Activated CD4-positive, CD25-positive, alpha-beta regulatory T cell treated with anti-CD3 and anti-CD28 coated beads, Interleukin-2, amount 50 U/mL, for 24 hours (primary cell): ENCODE data around the gene ACTR1A.
"Not testable (repeated sequence)": the region's sequence is repeated elsewhere in the genome, so short reads cannot be mapped to it uniquely, and the experiment has no call there.

Experiments used
- ATAC-seq, 2 donors: fragments of 150-1000 bp; cut with Tn5 transposase; one replicate each; pipeline ENCODE4 v1.10.0; 2021; ENCODE audit warnings: mild to moderate bottlenecking in 1 of 2, moderate library complexity in 1 of 2

ACTR1A gene

GRCh38 chr10:102502337-102503151 is at the start of gene ACTR1A:
ACTR1A (minus strand) TSS chr10:102502712; CDS start chr10:102502647, 65 bp downstream.
- peak; percentile 54 to 55 for ATAC-seq

GRCh38 chr10:102550636-102551210 is 48.2 kb upstream of the ACTR1A start:
- no peak for ATAC-seq

- ATAC-seq, result no peak
These were observed 47.0 kb upstream of the ACTR1A start for GRCh38 chr10:102549549-102549948.

- ATAC-seq, result no peak
These were observed 44.3 kb upstream of the ACTR1A start for GRCh38 chr10:102546606-102547320.

- no peak for ATAC-seq
These were observed 43.5 kb upstream of the ACTR1A start for GRCh38 chr10:102545997-102546396.

GRCh38 chr10:102545265-102545871 is 42.9 kb upstream of the ACTR1A start:
- ATAC-seq, result no peak

- peak; percentile 21 to 48 for ATAC-seq
These were observed 40.4 kb upstream of the ACTR1A start for GRCh38 chr10:102542800-102543418.

GRCh38 chr10:102540023-102540422 is 37.5 kb upstream of the ACTR1A start:
- peak in 1 of 2 donors; percentile 73 for ATAC-seq

- no peak for ATAC-seq
These were observed 36.3 kb upstream of the ACTR1A start for GRCh38 chr10:102538811-102539210.

- no peak for ATAC-seq
These were observed 35.4 kb upstream of the ACTR1A start for GRCh38 chr10:102537948-102538347.

GRCh38 chr10:102537367-102537766 is 34.9 kb upstream of the ACTR1A start:
- ATAC-seq, result no peak

GRCh38 chr10:102535481-102536147 is 33.1 kb upstream of the ACTR1A start:
- no peak for ATAC-seq

- ATAC-seq, result not testable (repeated sequence)
These were observed 32.5 kb upstream of the ACTR1A start for GRCh38 chr10:102534966-102535365.

GRCh38 chr10:102534333-102534732 is 31.8 kb upstream of the ACTR1A start:
- ATAC-seq, result no peak

GRCh38 chr10:102527546-102527945 is 25.0 kb upstream of the ACTR1A start:
- no peak for ATAC-seq

- no peak for ATAC-seq
These were observed 22.2 kb upstream of the ACTR1A start for GRCh38 chr10:102524746-102525145.

- no peak for ATAC-seq
These were observed 20.9 kb upstream of the ACTR1A start for GRCh38 chr10:102523250-102524029.

- ATAC-seq, result no peak
These were observed 20.4 kb upstream of the ACTR1A start for GRCh38 chr10:102522874-102523249.

GRCh38 chr10:102519246-102519825 is 16.8 kb upstream of the ACTR1A start:
- ATAC-seq, result no peak

GRCh38 chr10:102517553-102517952 is 15.0 kb upstream of the ACTR1A start:
- ATAC-seq, result no peak

- ATAC-seq, result no peak
These were observed 13.2 kb upstream of the ACTR1A start for GRCh38 chr10:102515724-102516123.
